GM06990 (cell line): Measurements from ENCODE around the gene SF3A2.
A peak's percentile ranks its signal among the peaks of the same experiment; 100 is the strongest.

Source experiments
- DNase-seq: peaks from one replicate; pipeline ENCODE4 v3.0.0-alpha.2; 2011; ENCODE audit not compliant: insufficient read length; ENCODE audit errors: extremely low read depth
- H3K27me3 ChIP-seq: replicated peaks from 2 replicates; pipeline ENCODE4 v1.6.0; 2011; ENCODE audit warnings: low read length; ENCODE audit not compliant: control insufficient read depth, insufficient read depth
- H3K36me3 ChIP-seq: 2 replicates; pipeline ENCODE4 v1.5.1; 2011; ENCODE audit warnings: low read length; ENCODE audit not compliant: control insufficient read depth, insufficient read depth
- H3K4me3 ChIP-seq: replicated peaks from 2 replicates; pipeline ENCODE4 v1.5.1; 2011; ENCODE audit warnings: low read depth, mild to moderate bottlenecking, control low read depth, low read length
- TF ChIP-seq, protein P1 (sequence below): IDR thresholded peaks from 2 replicates; pipeline ENCODE4 v1.5.1; 2011; ENCODE audit warnings: low read length, control low read depth, mild to moderate bottlenecking, inconsistent platforms; ENCODE audit not compliant: insufficient read depth, poor library complexity, severe bottlenecking

Gene SF3A2

DNA sequence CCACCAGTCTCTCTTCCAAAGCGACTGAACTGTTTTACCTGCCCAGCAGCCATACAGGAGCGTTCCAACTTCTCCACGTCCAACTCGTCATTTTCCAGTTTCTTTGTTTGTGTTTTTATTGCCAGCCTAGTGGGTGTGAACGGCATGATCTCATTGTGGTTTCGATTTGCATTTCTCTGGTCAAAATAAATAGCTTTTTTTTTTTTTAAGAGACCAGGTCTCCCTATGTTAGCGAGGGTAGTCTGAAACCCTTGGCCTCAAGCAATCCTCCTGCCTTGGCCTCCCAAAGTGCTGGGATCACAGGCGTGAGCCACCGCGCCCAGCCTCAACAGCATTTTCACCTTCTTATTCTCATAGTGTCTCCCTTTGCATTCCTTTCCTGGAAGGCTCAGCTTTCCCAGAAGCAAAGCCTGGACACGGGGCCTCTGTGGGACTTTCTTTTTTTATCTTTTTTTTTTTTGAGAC, 23.7 kb downstream of the SF3A2 start:
- DNase-seq, result no peak
- no peaks in the 10 kb centered on the region for H3K36me3 ChIP-seq

DNA sequence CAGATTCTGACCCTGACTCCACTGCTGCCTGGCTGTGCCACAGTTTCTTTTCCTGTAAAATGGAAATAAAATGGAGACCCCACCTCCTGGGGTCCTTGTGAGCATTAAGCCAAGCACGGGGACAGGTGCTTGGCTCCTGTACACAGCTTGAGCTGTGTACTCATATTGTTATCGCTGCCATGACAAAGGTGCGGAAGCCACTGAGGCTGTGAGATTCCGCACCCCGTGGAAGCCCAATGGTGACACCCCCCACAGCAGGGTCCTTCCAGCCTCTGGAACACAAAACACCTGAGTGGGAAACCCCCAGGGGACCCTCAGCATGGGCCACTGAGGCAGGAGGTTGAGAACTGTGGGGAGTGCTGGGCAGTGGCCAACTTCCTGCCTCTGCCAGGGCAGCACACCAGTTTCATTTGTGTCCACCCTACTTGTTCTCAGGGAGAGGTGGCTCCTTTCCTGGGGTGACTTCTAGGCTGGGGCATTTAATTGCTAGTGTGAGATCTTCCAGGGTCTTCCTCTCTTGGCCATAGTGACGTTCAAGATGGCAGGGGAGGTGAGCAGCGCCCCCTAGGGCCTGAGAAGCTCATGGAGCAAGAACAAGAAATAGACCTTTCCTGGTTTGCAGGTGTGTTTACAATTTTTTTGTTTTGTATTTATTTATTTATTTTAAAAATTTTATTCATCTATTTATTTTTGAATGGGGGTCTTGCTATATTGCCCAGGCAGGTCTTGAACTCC, 25.0 kb downstream of the SF3A2 start:
- H3K27me3 ChIP-seq, result no peaks in the 10 kb centered on the region
- no peak overlapping the region for H3K4me3 ChIP-seq
- no peaks in the 10 kb centered on the region for H3K36me3 ChIP-seq
- TF ChIP-seq, protein P1, sequence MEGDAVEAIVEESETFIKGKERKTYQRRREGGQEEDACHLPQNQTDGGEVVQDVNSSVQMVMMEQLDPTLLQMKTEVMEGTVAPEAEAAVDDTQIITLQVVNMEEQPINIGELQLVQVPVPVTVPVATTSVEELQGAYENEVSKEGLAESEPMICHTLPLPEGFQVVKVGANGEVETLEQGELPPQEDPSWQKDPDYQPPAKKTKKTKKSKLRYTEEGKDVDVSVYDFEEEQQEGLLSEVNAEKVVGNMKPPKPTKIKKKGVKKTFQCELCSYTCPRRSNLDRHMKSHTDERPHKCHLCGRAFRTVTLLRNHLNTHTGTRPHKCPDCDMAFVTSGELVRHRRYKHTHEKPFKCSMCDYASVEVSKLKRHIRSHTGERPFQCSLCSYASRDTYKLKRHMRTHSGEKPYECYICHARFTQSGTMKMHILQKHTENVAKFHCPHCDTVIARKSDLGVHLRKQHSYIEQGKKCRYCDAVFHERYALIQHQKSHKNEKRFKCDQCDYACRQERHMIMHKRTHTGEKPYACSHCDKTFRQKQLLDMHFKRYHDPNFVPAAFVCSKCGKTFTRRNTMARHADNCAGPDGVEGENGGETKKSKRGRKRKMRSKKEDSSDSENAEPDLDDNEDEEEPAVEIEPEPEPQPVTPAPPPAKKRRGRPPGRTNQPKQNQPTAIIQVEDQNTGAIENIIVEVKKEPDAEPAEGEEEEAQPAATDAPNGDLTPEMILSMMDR, result peak; percentile 87
- DNase-seq, result no peak

More for the DNA sequence above, 23.7 kb downstream of the SF3A2 start:
- Histone ChIP-seq H3K27me3 (no peaks in the 10 kb centered on the region), H3K4me3 (no peak overlapping the region)
- TF ChIP-seq, protein P1, result no peak

DNA sequence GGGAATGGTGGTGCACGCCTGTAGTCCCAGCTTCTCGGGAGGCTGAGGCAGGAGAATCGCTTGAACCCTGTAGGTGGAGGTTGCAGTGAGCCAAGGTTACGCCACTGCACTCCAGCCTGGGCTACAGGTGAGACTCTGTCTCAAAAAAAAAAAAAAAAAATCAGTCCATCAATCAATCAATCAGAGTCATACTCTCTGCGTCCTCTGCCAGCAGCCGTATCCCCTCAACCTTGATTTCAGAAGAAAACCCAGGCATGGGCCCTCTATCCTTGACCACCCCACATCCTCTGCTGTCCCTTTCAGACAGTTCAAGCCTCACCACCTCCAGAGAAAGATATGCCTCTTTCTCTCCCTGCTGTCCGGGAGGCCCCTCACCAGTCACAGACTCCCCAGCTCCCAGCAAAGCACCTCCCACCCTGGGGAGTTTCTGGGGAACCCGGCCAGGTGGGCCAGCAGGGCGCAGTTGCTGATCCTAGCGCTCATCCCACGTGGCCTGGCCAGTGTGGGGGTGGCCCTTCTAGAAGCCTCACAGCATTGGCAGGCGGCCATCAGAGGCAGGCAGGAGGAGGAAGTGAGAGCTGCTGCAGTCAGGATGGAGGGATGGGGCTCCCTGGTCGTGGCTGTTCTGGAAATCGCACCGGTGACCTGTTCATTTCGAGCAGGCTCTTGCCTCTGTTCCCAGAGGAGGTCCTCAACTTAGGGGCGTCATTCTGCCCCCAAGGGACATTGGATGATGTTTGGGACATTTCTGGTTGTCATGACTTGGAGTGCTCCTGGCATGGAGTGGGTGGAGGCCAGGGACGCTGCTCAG, 29.8 kb downstream of the SF3A2 start:
- TF ChIP-seq, protein P1, result peak; percentile 2
- H3K36me3 ChIP-seq, result no peaks in the 10 kb centered on the region; the same call in 1 of the 2 replicates
- no peaks in the 10 kb centered on the region for H3K27me3 ChIP-seq
- peak; percentile 79 for DNase-seq
- H3K4me3 ChIP-seq, result no peak overlapping the region

DNA sequence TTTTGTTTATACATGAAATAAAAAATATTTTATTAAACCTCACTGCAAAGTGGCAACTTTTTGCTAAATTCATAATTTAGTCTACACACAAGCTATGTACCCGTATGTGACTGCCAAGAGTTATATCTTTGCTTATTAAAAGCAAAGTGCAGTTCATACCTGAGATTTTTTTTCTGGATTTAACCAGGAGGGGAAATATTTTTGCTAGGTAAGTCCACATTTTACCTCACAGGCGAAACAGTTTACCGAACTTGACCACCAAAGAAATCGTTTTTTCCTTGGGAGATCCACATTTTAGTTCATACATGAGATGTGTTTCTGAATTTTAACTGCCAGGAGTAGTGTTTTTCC, 31.8 kb downstream of the SF3A2 start:
- DNase-seq, result no peak
- peaks cover 3% of the 10 kb centered on the region; the same call in 1 of the 2 replicates for H3K36me3 ChIP-seq
- H3K27me3 ChIP-seq, result no peaks in the 10 kb centered on the region
- peak overlapping the region; percentile 62; the same call in 1 of the 2 replicates for H3K4me3 ChIP-seq
- TF ChIP-seq, protein P1, result no peak

DNA sequence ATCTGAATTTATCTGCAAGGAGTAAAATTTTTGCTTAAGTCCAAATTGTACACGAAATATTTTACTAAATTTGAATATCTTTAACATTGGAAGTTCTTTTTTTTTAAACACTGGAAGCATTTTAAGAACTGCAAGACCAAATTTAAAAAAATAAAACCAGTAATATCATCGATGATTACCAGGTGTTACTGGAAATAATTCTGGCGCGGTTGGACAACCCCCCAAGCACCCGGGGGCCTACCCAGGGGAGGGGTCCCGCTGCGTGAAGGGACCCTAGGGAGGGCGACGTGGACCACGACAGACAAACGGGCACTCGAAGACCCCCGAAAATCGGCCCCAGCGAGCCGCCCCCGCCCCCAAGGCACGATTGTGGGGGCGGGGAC, 32.2 kb downstream of the SF3A2 start:
- no peak for DNase-seq
- peaks cover 3% of the 10 kb centered on the region; the same call in 1 of the 2 replicates for H3K36me3 ChIP-seq
- H3K27me3 ChIP-seq, result no peaks in the 10 kb centered on the region
- TF ChIP-seq, protein P1, result no peak
- H3K4me3 ChIP-seq, result peak overlapping the region; percentile 62
